Measurements from ENCODE around the gene SLC7A8.

The SLC7A8 gene

GRCh38 chr14:23130871-23131270 is 52.6 kb downstream of the SLC7A8 start:
- DNase-seq (ENCODE audit: low read depth, low spot score) = no peak

- DNase-seq (ENCODE audit: low read depth, low spot score) = no peak
Observed at GRCh38 chr14:23129759-23130316, 53.6 kb downstream of the SLC7A8 start.

GRCh38 chr14:23128969-23129758 is 54.3 kb downstream of the SLC7A8 start:
- DNase-seq (ENCODE audit: low read depth, low spot score) = no peak

GRCh38 chr14:23127861-23128260 is 55.6 kb downstream of the SLC7A8 start:
- no peak for DNase-seq (ENCODE audit: low read depth, low spot score)

GRCh38 chr14:23126548-23127278 is 56.7 kb downstream of the SLC7A8 start:
- DNase-seq (ENCODE audit: low read depth, low spot score) = no peak

- DNase-seq (ENCODE audit: low read depth, low spot score) = no peak
Observed at GRCh38 chr14:23125933-23126524, 57.4 kb downstream of the SLC7A8 start.

GRCh38 chr14:23125011-23125410 is 58.4 kb downstream of the SLC7A8 start:
- DNase-seq (ENCODE audit: low read depth, low spot score) = no peak

GRCh38 chr14:23124337-23124954 is 59.0 kb downstream of the SLC7A8 start:
- no peak for DNase-seq (ENCODE audit: low read depth, low spot score)

GRCh38 chr14:23123419-23123818 is 60.0 kb downstream of the SLC7A8 start:
- DNase-seq (ENCODE audit: low read depth, low spot score) = no peak

- no peak for DNase-seq (ENCODE audit: low read depth, low spot score)
Observed at GRCh38 chr14:23122086-23122485, 61.4 kb downstream of the SLC7A8 start.

GRCh38 chr14:23121361-23121771 is 62.1 kb downstream of the SLC7A8 start:
- DNase-seq (ENCODE audit: low read depth, low spot score) = peak; percentile 71

- peak; percentile 95 for DNase-seq (ENCODE audit: low read depth, low spot score)
Observed at GRCh38 chr14:23120541-23121251, 62.8 kb downstream of the SLC7A8 start.

GRCh38 chr14:23119363-23120327 is 63.8 kb downstream of the SLC7A8 start:
- peak; percentile 48 for DNase-seq (ENCODE audit: low read depth, low spot score)

GRCh38 chr14:23118506-23119362 is 64.7 kb downstream of the SLC7A8 start, which contains the start of gene CEBPE:
Gene CEBPE, minus strand, starts transcription at chr14:23119255. Its CDS starts 164 bp downstream, at chr14:23119091.
- no peak for DNase-seq (ENCODE audit: low read depth, low spot score)

- no peak for DNase-seq (ENCODE audit: low read depth, low spot score)
Observed at GRCh38 chr14:23117371-23118020, 66.0 kb downstream of the SLC7A8 start.

GRCh38 chr14:23115918-23116317 is 67.5 kb downstream of the SLC7A8 start:
- DNase-seq (ENCODE audit: low read depth, low spot score) = no peak

GRCh38 chr14:23115039-23115731 is 68.3 kb downstream of the SLC7A8 start:
- no peak for DNase-seq (ENCODE audit: low read depth, low spot score)

GRCh38 chr14:23114669-23115038 is 68.8 kb downstream of the SLC7A8 start:
- DNase-seq (ENCODE audit: low read depth, low spot score) = no peak
